ENCODE results near the gene PITHD1.

DNA sequence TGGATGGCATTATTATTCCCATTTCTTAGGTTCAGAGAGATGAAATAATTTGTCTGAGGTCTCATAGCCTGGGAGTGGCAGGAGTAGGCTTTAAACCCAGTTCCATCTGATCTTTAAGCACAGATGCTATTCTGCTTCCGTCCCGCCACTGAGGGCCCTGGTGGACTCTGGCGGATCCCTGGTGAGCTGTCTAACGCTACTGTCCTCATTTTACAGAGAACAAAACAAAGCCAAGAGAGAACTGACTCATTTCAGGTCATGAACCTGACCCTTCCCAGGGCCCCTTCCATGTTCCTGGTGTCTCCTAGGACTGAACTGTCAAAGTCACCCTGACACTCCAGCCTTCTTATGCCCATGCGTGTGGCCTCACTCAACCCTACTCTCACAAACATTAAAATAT lies 25.5 kb downstream of the PITHD1 start:
- no peak for TF ChIP-seq POLR2A (IDR thresholded peaks at IDR 0.05; ENCODE audit: low read depth, low read length)
- no peak for TF ChIP-seq TAF1 (IDR thresholded peaks at IDR 0.05; ENCODE audit: borderline replicate concordance, low read depth, low read length)
